GM12872 (cell line): ENCODE data around the gene GABBR2.

Experiments
- TF ChIP-seq, protein P1 (sequence below): IDR thresholded peaks from 3 replicates; pipeline ENCODE4 v1.5.1; 2011; ENCODE audit warnings: low read depth, mild to moderate bottlenecking, low read length, moderate library complexity; ENCODE audit not compliant: insufficient read depth

The GABBR2 gene

GRCh38 chr9:98555651-98556465 is 152.9 kb downstream of the GABBR2 start:
- TF ChIP-seq, protein P1, sequence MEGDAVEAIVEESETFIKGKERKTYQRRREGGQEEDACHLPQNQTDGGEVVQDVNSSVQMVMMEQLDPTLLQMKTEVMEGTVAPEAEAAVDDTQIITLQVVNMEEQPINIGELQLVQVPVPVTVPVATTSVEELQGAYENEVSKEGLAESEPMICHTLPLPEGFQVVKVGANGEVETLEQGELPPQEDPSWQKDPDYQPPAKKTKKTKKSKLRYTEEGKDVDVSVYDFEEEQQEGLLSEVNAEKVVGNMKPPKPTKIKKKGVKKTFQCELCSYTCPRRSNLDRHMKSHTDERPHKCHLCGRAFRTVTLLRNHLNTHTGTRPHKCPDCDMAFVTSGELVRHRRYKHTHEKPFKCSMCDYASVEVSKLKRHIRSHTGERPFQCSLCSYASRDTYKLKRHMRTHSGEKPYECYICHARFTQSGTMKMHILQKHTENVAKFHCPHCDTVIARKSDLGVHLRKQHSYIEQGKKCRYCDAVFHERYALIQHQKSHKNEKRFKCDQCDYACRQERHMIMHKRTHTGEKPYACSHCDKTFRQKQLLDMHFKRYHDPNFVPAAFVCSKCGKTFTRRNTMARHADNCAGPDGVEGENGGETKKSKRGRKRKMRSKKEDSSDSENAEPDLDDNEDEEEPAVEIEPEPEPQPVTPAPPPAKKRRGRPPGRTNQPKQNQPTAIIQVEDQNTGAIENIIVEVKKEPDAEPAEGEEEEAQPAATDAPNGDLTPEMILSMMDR: no peak

- TF ChIP-seq, protein P1: no peak
These were observed 154.0 kb downstream of the GABBR2 start for GRCh38 chr9:98554752-98555151.

DNA sequence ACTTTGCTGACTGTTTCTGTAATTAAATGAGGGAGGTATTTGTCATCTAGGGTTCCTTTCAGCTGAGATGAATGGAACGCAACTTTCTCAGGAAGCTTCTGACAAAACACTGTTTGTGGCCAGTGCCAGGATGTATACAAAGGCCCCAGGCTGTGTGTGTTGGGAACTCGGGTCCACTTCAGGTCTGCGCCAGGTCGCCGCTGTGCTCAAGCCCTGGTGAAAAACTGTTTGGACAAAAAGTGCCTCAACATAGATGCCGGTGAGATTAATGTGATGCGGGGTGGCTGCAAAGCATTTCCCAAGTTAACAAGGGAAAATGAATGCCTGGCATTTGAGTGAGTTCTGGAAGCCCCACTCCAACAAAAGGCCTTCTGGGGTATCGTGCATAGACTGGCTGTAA is 156.4 kb downstream of the GABBR2 start:
- TF ChIP-seq, protein P1: no peak

DNA sequence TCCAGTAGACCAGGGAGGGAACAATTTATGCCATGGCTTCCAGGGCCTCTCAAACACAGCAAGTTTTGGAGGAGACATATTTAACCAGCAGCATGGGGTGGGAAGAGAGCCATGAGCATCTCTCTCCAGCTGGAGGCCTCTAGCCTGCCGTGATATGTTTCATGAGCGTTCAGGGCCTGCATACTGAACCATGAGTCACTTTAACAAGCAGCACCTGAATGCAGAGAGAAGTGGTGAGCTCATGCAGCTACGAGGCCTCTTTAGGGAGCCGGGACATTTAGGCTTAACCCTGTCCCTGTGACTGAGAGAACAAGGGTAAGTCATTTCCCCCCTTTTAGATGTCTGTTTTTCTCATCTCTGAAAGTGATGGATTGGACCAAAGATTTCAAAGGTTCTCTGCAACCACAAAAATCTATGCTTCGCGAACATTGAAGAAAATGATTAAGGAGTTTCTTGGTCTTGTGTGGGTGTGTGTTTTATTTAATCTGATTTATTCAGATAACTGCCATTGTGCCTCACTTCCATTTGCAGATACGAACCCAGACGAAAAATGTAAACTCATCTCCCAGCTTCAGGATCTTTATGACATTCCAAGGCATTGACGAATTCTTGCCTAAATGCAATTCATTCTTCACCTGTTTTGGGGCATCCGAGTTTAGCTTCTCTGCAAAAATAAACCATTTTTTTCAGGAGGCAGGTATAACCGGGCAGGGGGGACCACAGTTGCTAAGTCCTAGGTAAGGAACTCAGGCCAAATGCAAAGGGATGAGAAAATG is 157.0 kb downstream of the GABBR2 start:
- TF ChIP-seq, protein P1: no peak

DNA sequence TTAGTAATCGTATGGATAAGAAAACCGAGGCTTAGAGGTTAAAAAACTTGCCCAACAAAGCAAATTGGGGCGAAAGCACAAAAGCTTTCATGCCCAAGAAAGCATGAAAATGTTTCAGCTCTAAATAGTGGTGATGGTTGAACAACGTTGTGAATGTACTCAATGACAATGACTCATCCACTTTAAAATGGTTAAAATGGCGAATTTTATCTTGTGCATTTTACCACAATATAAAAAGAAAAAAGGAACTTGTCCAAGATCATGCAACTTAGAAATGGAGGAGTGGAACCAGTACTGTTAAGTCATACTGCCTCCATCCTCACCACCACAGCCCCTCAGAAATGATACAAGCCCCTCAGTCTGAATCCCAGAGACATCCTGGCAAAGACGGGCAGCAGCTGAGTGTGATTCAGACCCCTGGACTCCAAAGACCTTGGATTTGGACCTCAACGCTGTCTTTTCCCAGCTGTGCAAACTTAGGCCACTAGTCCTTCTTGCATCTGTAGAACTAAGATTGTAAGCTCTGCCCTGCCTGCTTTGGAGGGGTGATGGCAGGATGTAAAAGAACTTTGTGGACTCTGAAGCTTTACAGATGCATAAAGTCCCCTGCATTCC is 158.4 kb downstream of the GABBR2 start:
- TF ChIP-seq, protein P1: no peak

DNA sequence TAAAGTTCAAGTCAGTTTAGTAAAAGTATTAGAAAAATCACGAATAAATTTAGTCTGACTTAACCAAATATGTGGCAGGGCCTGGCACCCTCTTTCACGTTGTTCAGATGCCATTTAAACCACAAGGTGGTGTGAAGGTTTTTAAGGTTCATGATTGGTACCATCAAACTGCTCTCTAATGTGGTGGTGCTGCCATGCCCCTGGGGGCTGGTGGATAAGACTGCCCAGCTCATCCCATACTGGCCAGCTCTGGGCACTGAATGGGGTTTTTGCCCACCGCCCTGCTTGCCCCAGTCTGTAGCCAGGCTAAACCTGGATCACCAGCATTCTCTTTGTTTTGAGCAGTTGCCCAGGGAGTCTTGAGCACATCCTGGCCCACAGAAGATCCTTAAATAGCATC is 159.3 kb downstream of the GABBR2 start:
- TF ChIP-seq, protein P1: no peak

GRCh38 chr9:98547606-98548005 is 161.1 kb downstream of the GABBR2 start:
- TF ChIP-seq, protein P1: no peak
